Posterior vena cava (tissue), 2 donors: Measurements from ENCODE around the gene CREB5. TPM values are rescaled to one million over a fixed set of nuclear protein-coding genes. Genes with fewer than 3 reads are reported as not detected.
"Not testable (repeated sequence)": the region's sequence is repeated elsewhere in the genome, so short reads cannot be mapped to it uniquely, and the experiment has no call there.

Experiments
- DNase-seq: peaks from one replicate; pipeline ENCODE4 v3.0.0-alpha.2; 2020; ENCODE audit warnings: low spot score
- intact Hi-C, 2 donors: fragments of 100-400 bp; cut with DNase I; formaldehyde crosslinking; loops; one replicate each; pipeline versions ENCODE4 v1.14.1 to v1.14.2; 2022 to 2023
- total RNA-seq, 2 donors: library from RNA; stranded (reverse); fragmentation: NEBNext Ultra II Directional; extraction: Animal tissue kit (Norgen Biotek cat#: 25700); gene quantifications; one replicate each; pipeline ENCODE4 v1.2.1, GENCODE V29; 2021
- donor health status: DM: yes; HTN: yes; CAD: no.
- donor health status: DM: yes; HTN: yes; CAD: no.

The CREB5 gene
- total RNA-seq, 2 donors from 2014 or later: 21.5 to 21.9 TPM

GRCh38 chr7:28611399-28611897 is 199.1 kb downstream of the CREB5 start:
- DNase-seq, intact Hi-C loops: not testable (repeated sequence)

- intact Hi-C loops: no loop called here
- DNase-seq: no peak
Observed at GRCh38 chr7:28613262-28613661, 200.9 kb downstream of the CREB5 start.

- DNase-seq: no peak
- intact Hi-C loops: no loop called here
Observed at GRCh38 chr7:28615091-28615490, 202.8 kb downstream of the CREB5 start.

- no peak for DNase-seq
- intact Hi-C loops: no loop called here
Observed at GRCh38 chr7:28617308-28617880, 205.1 kb downstream of the CREB5 start.

- DNase-seq: no peak
- intact Hi-C loops: no loop called here
Observed at GRCh38 chr7:28618383-28618782, 206.1 kb downstream of the CREB5 start.

- no peak for DNase-seq
- intact Hi-C loops: no loop called here
Observed at GRCh38 chr7:28619256-28619655, 206.9 kb downstream of the CREB5 start.

GRCh38 chr7:28621369-28621841 is 209.1 kb downstream of the CREB5 start:
- DNase-seq: no peak
- intact Hi-C loops: no loop called here

GRCh38 chr7:28623105-28623730 is 210.9 kb downstream of the CREB5 start:
- intact Hi-C loops: no loop called here
- DNase-seq: no peak

- intact Hi-C loops: no loop called here
- no peak for DNase-seq
Observed at GRCh38 chr7:28623863-28624262, 211.5 kb downstream of the CREB5 start.

GRCh38 chr7:28625432-28625831 is 213.1 kb downstream of the CREB5 start:
- no peak for DNase-seq
- intact Hi-C loops: loop anchor here in 1 of 2 donors (5.0 kb wide), 1 partner anchor 218 kb away; no protein-coding TSS in a partner anchor

- intact Hi-C loops: loop anchor here in 1 of 2 donors (5.0 kb wide), 1 partner anchor 219 kb away; no protein-coding TSS in a partner anchor
- no peak for DNase-seq
Observed at GRCh38 chr7:28626221-28626620, 213.9 kb downstream of the CREB5 start.

- intact Hi-C loops: loop anchor here in 1 of 2 donors (5.0 kb wide), 1 partner anchor 219 kb away; no protein-coding TSS in a partner anchor
- no peak for DNase-seq
Observed at GRCh38 chr7:28626624-28627262, 214.4 kb downstream of the CREB5 start.

- intact Hi-C loops: loop anchor here in 1 of 2 donors (5.0 kb wide), 1 partner anchor 220 kb away; no protein-coding TSS in a partner anchor
- DNase-seq: no peak
Observed at GRCh38 chr7:28627263-28627653, 214.9 kb downstream of the CREB5 start.

GRCh38 chr7:28627896-28628295 is 215.6 kb downstream of the CREB5 start:
- DNase-seq: no peak
- intact Hi-C loops: loop anchor here in 1 of 2 donors (5.0 kb wide), 1 partner anchor 221 kb away; no protein-coding TSS in a partner anchor

GRCh38 chr7:28629216-28629842 is 217.0 kb downstream of the CREB5 start:
- no peak for DNase-seq
- intact Hi-C loops: loop anchor here in 1 of 2 donors (5.0 kb wide), 1 partner anchor 222 kb away; no protein-coding TSS in a partner anchor

GRCh38 chr7:28630350-28630749 is 218.0 kb downstream of the CREB5 start:
- no peak for DNase-seq
- intact Hi-C loops: loop anchor here in 1 of 2 donors (5.0 kb wide), 1 partner anchor 52 kb away; no protein-coding TSS in a partner anchor

- intact Hi-C loops: loop anchor here in 1 of 2 donors (5.0 kb wide), 1 partner anchor 50 kb away; no protein-coding TSS in a partner anchor
- no peak for DNase-seq
Observed at GRCh38 chr7:28631995-28632394, 219.7 kb downstream of the CREB5 start.

GRCh38 chr7:28638914-28639313 is 226.6 kb downstream of the CREB5 start:
- no peak for DNase-seq
- intact Hi-C loops: no loop called here

- DNase-seq: no peak
- intact Hi-C loops: no loop called here
Observed at GRCh38 chr7:28640001-28640400, 227.7 kb downstream of the CREB5 start.
